Measurements from ENCODE around the gene MS4A10. TPM values are rescaled to one million over a fixed set of nuclear protein-coding genes. Genes with fewer than 3 reads are reported as not detected.

The MS4A10 gene
- total and polyA plus RNA-seq, 2 of the 8 experiments (the other 6 are each of a cell fraction or from before 2014, with no cell fraction given) = not detected

DNA sequence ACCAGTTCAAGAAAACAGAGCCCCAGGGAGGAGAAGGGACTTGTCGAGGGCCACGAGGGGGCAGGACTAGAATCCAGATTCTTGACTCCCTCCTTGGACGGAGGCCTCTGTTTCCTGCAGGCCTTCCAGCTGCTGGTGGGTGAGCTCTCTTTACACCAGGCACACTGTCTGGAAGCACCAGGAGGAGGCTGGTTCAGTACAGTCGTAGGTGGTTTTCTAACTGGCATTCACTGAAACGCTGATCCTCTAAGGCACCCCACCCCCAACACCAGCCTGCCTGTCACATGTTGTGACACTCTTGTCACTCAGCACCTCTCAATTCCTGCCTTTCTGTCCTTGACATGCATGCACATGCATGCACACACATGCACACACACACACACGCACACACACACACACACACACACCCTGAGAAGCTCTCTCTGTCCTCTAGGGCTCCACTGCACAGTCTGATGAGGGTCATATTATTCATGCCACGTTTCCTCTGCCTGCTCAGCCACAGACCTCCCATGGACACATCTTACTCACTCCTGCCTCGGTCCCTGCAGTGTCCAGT is 751 bp downstream of the MS4A10 start (continued):
- TF ChIP-seq CHD2 (IDR thresholded peaks at IDR 0.05; ENCODE audit: low read length) (no peak), POLR2A (IDR thresholded peaks at IDR 0.05; ENCODE audit: control extremely low read depth in 1 of 2, low read depth in 2 of 2, low read length in 2 of 2) (no peak), SP4 (IDR thresholded peaks at IDR 0.05; ENCODE audit: low read length) (no peak), RXRA (IDR thresholded peaks at IDR 0.05; ENCODE audit: insufficient read depth, low read depth, low read length) (no peak), PHF8 (conservative IDR thresholded peaks at IDR 0.05; ENCODE audit: low read depth, low read length) (no peak)
- TF ChIP-seq, protein P1, sequence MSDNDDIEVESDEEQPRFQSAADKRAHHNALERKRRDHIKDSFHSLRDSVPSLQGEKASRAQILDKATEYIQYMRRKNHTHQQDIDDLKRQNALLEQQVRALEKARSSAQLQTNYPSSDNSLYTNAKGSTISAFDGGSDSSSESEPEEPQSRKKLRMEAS (IDR thresholded peaks at IDR 0.05) = no peak
- TF ChIP-seq, protein P2, sequence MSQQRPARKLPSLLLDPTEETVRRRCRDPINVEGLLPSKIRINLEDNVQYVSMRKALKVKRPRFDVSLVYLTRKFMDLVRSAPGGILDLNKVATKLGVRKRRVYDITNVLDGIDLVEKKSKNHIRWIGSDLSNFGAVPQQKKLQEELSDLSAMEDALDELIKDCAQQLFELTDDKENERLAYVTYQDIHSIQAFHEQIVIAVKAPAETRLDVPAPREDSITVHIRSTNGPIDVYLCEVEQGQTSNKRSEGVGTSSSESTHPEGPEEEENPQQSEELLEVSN (IDR thresholded peaks at IDR 0.05) = no peak

Data from H1 (cell line).